ENCODE measurements around the gene CNTNAP2.
A peak's percentile ranks its signal among the peaks of the same experiment; 100 is the strongest.
"Not testable (repeated sequence)": the region's sequence is repeated elsewhere in the genome, so short reads cannot be mapped to it uniquely, and the experiment has no call there.

Gene CNTNAP2

DNA sequence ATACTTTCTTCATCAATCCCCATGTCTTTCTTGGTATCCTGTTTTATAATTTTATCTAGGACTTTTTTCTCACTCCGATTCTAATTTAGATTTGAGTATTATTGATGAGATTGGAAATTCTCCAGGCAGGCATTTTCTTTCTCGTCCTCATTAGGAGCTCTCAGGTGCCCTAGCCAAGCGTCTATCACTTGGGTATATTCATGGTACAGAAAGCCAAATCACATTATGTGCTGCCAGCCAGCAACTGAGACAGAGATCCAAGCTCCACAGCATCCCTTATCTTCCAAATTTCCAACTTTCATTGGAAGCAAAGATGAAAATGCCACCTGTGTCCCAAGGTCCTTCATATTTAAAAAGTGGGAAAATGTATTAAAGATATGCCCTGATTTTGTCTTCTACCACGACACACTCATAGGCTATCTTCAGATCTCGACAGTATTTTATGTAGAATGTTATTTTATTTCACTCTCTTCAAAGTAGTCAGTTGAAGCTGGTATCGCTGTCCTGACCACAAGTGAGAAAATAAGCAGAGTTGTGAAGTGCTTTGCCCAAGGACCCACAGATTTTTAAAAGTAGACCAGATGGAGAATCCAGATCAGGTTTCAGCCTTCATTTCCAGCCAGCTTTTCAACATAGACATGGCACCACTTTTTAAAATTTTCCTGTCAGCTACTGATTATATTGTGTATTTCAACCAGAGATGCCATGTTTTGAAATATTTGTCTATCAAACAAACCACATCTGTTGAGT, 773.4 kb downstream of the CNTNAP2 start:
- no peak for DNase-seq (ENCODE audit: low read depth in 1 of 2, low spot score in 1 of 2)
- in situ Hi-C loops (cut with HindIII; ENCODE audit: low pct_unique_long_range_greater_than_20kb, low sequenced_read_pairs): no loop called here
- no peak for TF ChIP-seq JUND (IDR thresholded peaks at IDR 0.05; ENCODE audit: low read depth)

DNA sequence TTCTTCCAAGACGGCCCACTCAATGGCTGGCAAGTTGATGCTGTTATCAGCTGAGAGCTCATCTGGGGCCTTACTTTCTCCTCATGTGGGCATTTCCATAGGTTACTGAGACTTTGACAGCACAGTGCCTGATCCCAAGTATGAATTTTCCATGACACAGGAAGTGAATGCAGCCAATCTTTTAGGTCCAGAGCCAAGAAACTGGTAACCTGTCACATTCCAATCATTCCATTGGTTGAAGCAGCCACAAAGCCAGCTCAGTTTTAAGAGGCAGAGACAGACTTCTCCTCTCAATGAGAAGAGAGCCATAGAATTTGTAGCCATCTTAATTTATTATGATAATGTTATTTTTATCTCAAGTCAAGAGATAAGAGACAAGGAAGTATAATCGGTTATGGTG, 775.5 kb downstream of the CNTNAP2 start:
- no peak for DNase-seq (ENCODE audit: low read depth in 1 of 2, low spot score in 1 of 2)
- no peak for TF ChIP-seq JUND (IDR thresholded peaks at IDR 0.05; ENCODE audit: low read depth)
- in situ Hi-C loops (cut with HindIII; ENCODE audit: low pct_unique_long_range_greater_than_20kb, low sequenced_read_pairs): no loop called here

DNA sequence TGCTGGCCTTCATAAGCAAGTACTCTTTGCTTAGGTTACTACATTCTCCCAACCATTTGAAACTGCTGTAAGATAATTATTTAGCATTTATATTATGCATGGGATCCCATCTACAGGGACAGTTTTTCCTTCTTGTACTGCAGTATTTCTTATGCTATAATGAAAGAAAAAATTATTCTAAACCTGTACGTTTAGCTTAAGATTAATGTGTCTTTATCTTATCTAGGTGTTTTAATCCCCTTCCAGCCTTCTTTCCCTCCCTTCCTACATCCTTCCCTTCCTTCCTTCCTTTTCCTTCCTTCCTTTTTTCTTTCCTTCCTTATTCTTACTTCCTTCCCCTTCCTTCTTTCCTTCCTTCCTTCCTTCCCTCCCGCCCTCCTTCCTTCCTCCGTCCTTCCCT, 778.3 kb downstream of the CNTNAP2 start:
- no peak for DNase-seq (ENCODE audit: low read depth in 1 of 2, low spot score in 1 of 2)
- no peak for TF ChIP-seq JUND (IDR thresholded peaks at IDR 0.05; ENCODE audit: low read depth)
- in situ Hi-C loops (cut with HindIII; ENCODE audit: low pct_unique_long_range_greater_than_20kb, low sequenced_read_pairs): no loop called here

DNA sequence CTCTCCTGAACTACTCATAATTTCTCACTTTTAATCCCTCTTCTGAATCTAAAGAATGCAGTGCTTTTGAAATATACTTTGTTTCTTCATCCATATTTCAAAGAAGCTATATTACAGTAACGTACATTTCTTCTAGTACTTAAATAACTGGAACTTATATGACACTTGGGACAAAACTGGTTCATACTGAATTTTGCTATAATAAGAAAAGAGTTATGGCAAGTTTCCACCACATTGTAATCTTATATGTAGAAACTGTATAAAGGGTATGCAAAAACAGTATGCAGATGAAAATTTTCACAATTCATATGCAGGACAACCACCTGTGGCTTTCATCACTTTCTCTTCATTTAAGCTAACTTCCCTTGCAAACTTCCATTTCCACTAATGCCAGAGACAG, 785.7 kb downstream of the CNTNAP2 start:
- in situ Hi-C loops (cut with HindIII; ENCODE audit: low pct_unique_long_range_greater_than_20kb, low sequenced_read_pairs): no loop called here
- no peak for DNase-seq (ENCODE audit: low read depth in 1 of 2, low spot score in 1 of 2)
- no peak for TF ChIP-seq JUND (IDR thresholded peaks at IDR 0.05; ENCODE audit: low read depth)

DNA sequence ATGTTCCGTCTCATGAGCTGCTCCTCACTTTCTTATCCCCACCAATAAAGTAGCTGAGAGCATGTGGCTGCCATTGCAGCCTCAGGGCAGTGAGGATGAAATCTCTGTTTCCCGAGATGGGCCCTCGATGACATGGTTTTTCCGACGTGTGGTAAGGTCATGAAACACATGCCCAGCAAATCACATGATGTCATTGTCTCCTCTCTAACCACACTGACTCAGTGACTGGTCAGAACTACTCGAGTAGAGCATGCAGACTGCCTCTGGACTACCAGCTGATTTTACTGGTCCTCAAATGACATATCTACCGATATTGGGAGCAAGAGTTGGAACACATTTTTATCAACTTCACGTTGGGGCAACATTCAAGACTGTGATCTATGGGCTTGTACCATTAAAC, 786.1 kb downstream of the CNTNAP2 start:
- DNase-seq (ENCODE audit: low read depth in 1 of 2, low spot score in 1 of 2): no peak
- no peak for TF ChIP-seq JUND (IDR thresholded peaks at IDR 0.05; ENCODE audit: low read depth)
- in situ Hi-C loops (cut with HindIII; ENCODE audit: low pct_unique_long_range_greater_than_20kb, low sequenced_read_pairs): no loop called here

DNA sequence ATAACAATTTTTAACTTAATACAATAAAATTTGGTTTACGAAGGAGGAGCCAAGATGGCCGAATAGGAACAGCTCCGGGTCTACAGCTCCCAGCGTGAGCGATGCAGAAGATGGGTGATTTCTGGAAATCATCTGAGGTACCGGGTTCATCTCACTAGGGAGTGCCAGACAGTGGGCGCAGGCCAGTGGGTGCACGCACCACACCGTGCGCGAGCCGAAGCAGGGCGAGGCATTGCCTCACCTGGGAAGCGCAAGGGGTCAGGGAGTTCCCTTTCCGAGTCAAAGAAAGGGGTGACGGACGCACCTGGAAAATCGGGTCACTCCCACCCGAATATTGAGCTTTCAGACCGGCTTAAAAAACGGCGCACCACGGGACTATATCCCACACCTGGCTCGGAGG, 789.1 kb downstream of the CNTNAP2 start:
- DNase-seq (ENCODE audit: low read depth in 1 of 2, low spot score in 1 of 2); in situ Hi-C loops (cut with HindIII; ENCODE audit: low pct_unique_long_range_greater_than_20kb, low sequenced_read_pairs): not testable (repeated sequence)

DNA sequence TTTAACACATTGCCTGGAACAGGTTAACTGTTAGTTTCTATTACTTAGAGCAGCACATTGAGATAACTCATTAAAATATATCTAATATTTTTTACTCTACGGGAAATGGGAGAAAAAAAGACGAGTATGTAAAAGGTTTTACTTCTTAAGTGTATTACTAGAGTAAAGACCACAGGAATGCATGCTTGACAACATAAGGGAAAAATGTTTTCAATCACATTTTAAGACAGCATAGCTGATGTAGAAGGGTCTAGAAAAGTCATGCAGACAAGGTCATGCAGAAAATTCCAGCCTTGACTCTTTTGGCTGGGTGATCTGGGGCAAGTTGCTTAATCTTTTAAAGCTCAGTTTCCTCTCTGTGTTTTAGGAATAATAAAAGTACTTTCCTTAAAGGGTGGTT, 806.2 kb downstream of the CNTNAP2 start:
- no peak for TF ChIP-seq JUND (IDR thresholded peaks at IDR 0.05; ENCODE audit: low read depth)
- no peak for DNase-seq (ENCODE audit: low read depth in 1 of 2, low spot score in 1 of 2)
- in situ Hi-C loops (cut with HindIII; ENCODE audit: low pct_unique_long_range_greater_than_20kb, low sequenced_read_pairs): no loop called here

DNA sequence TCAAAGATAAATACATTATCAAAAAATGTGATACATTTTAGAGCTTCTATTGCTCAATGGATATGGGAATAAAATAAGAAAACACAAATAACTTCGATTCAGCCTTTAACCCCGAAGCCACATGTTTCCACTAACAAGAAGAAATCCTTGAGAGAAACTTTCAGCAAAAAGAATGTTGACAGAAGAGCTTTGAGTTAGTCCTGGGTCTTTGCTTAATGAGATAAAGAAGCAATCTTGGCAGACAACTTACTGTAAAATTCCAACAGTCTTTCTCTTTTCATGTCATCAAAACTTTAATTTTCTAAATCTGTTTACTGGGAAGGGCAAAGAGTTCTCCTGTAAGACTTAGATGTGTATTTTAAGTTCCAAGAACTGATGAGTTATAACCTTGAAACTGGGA, 810.2 kb downstream of the CNTNAP2 start:
- in situ Hi-C loops (cut with HindIII; ENCODE audit: low pct_unique_long_range_greater_than_20kb, low sequenced_read_pairs): no loop called here
- no peak for DNase-seq (ENCODE audit: low read depth in 1 of 2, low spot score in 1 of 2)
- no peak for TF ChIP-seq JUND (IDR thresholded peaks at IDR 0.05; ENCODE audit: low read depth)

DNA sequence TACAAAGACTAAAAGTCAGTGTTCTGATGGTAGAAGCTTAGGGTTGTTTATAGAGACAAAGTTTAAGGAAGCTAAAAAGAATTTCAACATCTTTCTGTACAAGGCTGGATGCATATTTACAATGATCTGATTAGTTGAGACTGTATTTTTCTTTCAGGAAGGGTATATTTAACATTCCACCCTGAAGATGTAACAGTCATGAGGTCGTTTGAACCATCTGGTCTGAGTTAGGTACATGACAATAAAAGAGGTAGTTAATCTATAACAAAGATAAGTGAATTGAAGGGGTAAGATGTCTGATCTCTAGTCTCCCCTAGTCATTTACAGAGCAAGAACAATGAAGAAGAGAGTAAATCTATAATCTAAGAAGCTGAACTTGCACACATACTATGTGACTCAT, 821.2 kb downstream of the CNTNAP2 start:
- in situ Hi-C loops (cut with HindIII; ENCODE audit: low pct_unique_long_range_greater_than_20kb, low sequenced_read_pairs): no loop called here
- TF ChIP-seq JUND (IDR thresholded peaks at IDR 0.05; ENCODE audit: low read depth): no peak
- DNase-seq (ENCODE audit: low read depth in 1 of 2, low spot score in 1 of 2): no peak

DNA sequence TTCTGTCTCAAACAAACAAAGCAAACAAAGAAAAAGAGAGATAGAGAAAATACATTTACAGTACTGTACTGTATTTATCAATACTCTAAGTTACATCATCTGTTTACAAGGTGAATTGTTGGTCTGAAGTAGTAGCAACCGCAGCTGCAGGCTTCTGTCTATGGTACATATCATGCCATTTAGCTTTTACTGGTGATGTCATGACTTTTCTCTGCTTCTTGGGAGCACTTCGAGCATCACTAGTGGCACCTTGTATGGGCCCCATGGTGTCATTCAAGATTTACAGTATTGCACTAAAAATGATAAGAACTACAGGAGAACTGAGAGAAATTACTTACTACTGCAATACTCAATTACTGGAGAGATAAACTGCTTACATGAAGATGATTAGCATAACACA, 826.9 kb downstream of the CNTNAP2 start:
- in situ Hi-C loops (cut with HindIII; ENCODE audit: low pct_unique_long_range_greater_than_20kb, low sequenced_read_pairs): no loop called here
- no peak for TF ChIP-seq JUND (IDR thresholded peaks at IDR 0.05; ENCODE audit: low read depth)
- DNase-seq (ENCODE audit: low read depth in 1 of 2, low spot score in 1 of 2): no peak

DNA sequence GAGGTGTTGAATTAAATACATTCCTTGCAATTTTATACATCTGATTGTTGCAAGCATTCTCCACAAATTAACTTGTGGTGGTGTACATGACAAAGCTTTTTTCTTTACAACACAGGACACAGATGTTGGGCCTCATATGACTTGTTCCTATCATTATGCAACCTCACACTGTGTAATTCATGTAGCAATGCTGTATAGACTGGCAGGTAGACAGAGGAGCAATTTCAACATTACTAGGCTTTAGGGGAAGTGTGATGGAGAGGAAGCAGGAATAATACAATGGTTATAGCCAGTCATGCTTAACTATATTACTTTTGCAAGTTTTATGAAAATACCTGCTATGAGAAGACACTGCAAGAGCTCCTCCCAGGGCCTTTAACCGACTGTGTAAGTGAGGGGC, 832.1 kb downstream of the CNTNAP2 start:
- no peak for TF ChIP-seq JUND (IDR thresholded peaks at IDR 0.05; ENCODE audit: low read depth)
- in situ Hi-C loops (cut with HindIII; ENCODE audit: low pct_unique_long_range_greater_than_20kb, low sequenced_read_pairs): no loop called here
- no peak for DNase-seq (ENCODE audit: low read depth in 1 of 2, low spot score in 1 of 2)

DNA sequence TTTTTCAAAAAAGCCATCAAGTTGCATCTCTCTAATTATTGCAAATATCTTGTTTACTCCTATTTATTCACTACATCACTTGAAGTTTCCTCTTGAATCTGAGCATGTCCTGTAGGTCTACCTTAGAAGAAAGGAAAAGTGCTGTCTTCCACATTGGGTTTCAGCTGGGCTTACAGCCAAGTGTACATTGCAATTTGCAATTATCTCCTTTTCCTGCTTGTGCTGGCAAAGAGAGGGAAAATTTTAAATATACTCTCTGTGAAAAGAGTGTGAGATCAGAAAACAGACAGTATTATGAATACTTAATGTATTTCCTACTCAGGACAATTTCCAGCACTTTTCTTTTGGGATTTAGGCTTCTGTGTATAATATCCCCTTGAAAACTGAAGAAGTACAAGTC, 839.7 kb downstream of the CNTNAP2 start:
- TF ChIP-seq JUND (IDR thresholded peaks at IDR 0.05; ENCODE audit: low read depth): no peak
- DNase-seq (ENCODE audit: low read depth in 1 of 2, low spot score in 1 of 2): no peak
- in situ Hi-C loops (cut with HindIII; ENCODE audit: low pct_unique_long_range_greater_than_20kb, low sequenced_read_pairs): no loop called here

DNA sequence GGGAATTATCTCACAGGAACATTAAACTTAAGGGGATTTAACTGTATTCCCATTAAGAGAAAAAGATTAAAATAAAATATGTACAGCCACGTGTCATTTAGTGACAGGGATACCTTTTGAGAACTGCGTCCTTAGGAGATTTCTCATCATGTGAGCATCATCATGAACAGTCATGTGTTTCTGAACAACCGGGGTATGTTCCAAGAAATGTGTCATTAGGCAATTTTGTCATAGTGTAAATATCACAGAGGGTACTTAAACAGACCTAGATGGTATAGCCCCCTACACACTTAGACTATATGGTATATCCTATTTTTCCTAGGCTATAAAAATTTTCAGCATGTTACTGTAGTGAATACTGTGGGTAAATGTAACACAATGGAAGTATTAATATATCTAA, 840.3 kb downstream of the CNTNAP2 start:
- no peak for TF ChIP-seq JUND (IDR thresholded peaks at IDR 0.05; ENCODE audit: low read depth)
- DNase-seq (ENCODE audit: low read depth in 1 of 2, low spot score in 1 of 2): no peak
- in situ Hi-C loops (cut with HindIII; ENCODE audit: low pct_unique_long_range_greater_than_20kb, low sequenced_read_pairs): no loop called here

DNA sequence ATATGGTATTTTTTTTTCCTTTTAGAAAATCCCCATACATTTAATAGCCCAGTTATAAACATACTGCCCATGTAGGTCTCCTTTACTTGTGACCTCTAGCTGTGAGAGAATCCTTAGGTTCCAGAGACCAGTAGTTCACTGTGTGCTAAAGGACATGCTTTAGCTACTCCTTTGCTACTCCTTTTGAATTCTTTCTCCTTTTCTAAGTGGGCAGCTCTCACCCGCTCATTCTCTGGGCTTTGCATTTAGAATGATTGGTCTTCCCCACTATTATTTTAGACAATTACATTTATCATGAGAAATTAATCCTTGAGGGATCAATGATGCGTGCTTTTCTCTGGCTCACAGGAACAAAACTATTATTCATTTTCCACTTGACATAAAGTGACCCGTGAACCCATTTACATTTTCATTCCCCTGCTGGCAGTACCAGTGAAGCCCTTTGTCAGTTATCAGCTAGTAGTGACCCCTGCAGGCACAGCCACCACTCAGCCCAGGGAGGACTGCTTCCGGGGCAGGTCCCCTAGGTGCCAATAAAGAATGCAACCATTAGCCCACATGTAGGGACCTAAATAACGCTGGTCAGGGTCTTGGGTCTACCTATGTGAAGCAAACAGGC, 844.3 kb downstream of the CNTNAP2 start:
- in situ Hi-C loops (cut with HindIII; ENCODE audit: low pct_unique_long_range_greater_than_20kb, low sequenced_read_pairs): no loop called here
- no peak for TF ChIP-seq JUND (IDR thresholded peaks at IDR 0.05; ENCODE audit: low read depth)
- peak in 1 of 2 experiments; percentile 1 for DNase-seq (ENCODE audit: low read depth in 1 of 2, low spot score in 1 of 2)

All from T47D (cell line).